IPS-18a (cell line): ENCODE data around the gene USP25.

ENCODE experiments used
- H3K27ac ChIP-seq: one replicate; pipeline ENCODE4 v1.5.1; 2013; ENCODE audit warnings: low read length
- H3K27me3 ChIP-seq: one replicate; pipeline ENCODE4 v1.6.1; 2013; ENCODE audit warnings: mild to moderate bottlenecking, low read length; ENCODE audit not compliant: control insufficient read depth, insufficient read depth
- H3K36me3 ChIP-seq: one replicate; pipeline ENCODE4 v1.6.1; 2013; ENCODE audit warnings: low read depth, low read length; ENCODE audit not compliant: control insufficient read depth
- H3K4me1 ChIP-seq: one replicate; pipeline ENCODE4 v1.6.1; 2013; ENCODE audit warnings: low read depth, low read length; ENCODE audit not compliant: control insufficient read depth
- H3K4me3 ChIP-seq: one replicate; pipeline ENCODE4 v1.5.1; 2013; ENCODE audit warnings: low read length
- H3K9ac ChIP-seq: one replicate; pipeline ENCODE4 v1.6.1; 2013; ENCODE audit warnings: mild to moderate bottlenecking, low read length, moderate library complexity
- H3K9me3 ChIP-seq: one replicate; pipeline ENCODE4 v1.6.1; 2013; ENCODE audit warnings: low read depth, low read length; ENCODE audit not compliant: control insufficient read depth

Gene USP25

GRCh38 chr21:15751037-15751436, 21.3 kb downstream of the USP25 start:
- no peaks in the 10 kb centered on the region for H3K36me3 ChIP-seq
- no peak overlapping the region for H3K9ac ChIP-seq
- H3K4me1 ChIP-seq = peaks cover 41% of the 10 kb centered on the region
- H3K9me3 ChIP-seq = no peaks in the 10 kb centered on the region
- H3K27ac ChIP-seq = no peak overlapping the region
- H3K27me3 ChIP-seq = no peaks in the 10 kb centered on the region
- H3K4me3 ChIP-seq = no peak overlapping the region

DNA sequence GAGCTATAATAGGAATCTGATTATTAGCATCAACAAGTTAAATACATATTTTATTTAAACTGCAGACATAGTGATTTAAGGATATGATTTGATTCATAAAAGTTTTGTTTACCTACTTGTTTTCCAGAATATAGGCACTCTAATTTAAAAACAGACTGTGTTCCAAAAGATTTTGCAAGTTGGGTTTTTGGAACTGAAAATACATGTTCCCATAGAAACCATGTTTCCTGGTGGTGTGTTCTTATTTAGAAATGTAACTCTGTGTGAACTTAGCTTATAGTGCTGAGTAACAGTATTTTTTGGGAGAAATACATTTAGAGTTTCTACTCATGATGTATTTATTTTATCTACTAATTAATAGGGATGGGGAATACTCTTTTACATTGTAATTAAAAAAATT, 21.8 kb downstream of the USP25 start:
- no peaks in the 10 kb centered on the region for H3K9me3 ChIP-seq
- no peaks in the 10 kb centered on the region for H3K27me3 ChIP-seq
- H3K36me3 ChIP-seq = no peaks in the 10 kb centered on the region
- peaks cover 45% of the 10 kb centered on the region for H3K4me1 ChIP-seq
- H3K27ac ChIP-seq = no peak overlapping the region
- H3K9ac ChIP-seq = no peak overlapping the region
- H3K4me3 ChIP-seq = no peak overlapping the region

DNA sequence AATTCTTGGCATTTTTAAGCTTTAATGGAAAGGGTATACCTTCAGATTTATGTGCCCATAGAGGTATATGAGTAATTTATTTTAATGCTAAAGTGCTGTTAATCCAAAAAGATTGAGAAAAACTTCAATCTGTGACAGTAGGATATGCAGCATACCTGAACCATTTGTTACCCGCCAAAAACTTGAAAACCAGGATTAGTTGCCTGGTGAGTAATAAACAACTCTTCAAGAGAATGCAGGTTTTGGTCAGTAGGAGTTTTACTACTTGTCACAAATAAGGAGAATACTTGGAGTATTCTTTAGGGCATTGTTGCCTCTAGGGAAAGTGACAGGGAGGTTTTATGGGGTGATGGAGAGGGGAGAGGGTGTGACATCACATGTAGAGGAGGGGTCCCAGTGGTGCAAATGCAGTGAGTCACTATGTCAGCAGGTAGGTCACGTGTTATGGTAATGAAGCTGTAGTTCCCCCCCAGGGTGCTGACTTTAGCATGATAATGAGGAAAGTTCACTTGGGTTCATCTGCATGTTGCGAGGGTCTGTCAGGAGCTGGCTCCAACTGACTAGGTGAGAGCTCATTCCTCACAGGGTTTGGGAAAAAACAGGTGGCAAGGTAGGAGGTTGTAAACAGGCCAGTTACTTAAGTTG, 23.1 kb downstream of the USP25 start:
- Histone ChIP-seq H3K9ac (no peak overlapping the region), H3K27me3 (no peaks in the 10 kb centered on the region), H3K27ac (peak overlapping the region; percentile 3), H3K4me3 (peak overlapping the region; percentile 41), H3K9me3 (no peaks in the 10 kb centered on the region), H3K4me1 (peaks cover 48% of the 10 kb centered on the region), H3K36me3 (no peaks in the 10 kb centered on the region)

DNA sequence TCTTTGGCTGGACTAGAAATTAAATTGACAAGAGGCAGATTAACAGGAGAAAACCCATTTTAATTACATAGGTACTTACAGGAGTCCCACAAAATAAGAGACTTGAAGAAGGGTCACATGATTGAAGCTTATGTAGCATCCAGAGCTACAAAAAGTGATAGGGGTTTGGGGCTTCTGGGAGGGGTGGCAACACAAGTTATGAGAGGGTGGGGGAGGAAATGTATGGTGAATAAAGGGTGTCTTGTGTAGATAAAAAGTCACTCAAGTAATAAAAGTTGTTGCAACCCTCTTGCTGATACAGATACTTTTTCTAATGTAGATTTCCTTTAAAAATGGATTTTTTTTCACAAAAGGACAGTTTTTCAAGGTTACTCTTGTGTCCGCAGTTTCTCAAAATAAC, 24.0 kb downstream of the USP25 start:
- Histone ChIP-seq H3K4me1 (peaks cover 48% of the 10 kb centered on the region), H3K27me3 (no peaks in the 10 kb centered on the region), H3K9me3 (no peaks in the 10 kb centered on the region), H3K27ac (no peak overlapping the region), H3K9ac (no peak overlapping the region), H3K36me3 (no peaks in the 10 kb centered on the region), H3K4me3 (peak overlapping the region; percentile 41)

DNA sequence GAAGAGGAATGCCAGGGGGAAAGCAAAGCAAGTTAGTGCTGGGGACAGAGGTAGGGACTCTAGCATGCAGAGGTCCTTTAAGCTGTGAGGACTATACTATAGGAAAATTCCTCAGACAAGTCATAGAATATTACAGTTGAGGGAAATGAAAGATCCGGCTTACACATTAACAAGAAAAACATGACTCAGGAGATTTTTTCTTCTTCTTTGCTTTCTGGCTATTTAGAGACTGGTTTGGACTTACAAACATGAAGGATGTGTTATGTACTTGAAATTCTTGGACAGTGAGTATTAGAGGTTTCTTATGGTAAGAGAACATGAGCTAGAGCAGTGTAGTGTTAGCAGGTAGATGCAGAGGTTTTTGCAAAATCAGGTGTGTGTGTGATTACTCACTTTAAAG, 24.9 kb downstream of the USP25 start:
- H3K27me3 ChIP-seq = no peaks in the 10 kb centered on the region
- H3K4me1 ChIP-seq = peaks cover 50% of the 10 kb centered on the region
- H3K4me3 ChIP-seq = no peak overlapping the region
- H3K27ac ChIP-seq = no peak overlapping the region
- no peaks in the 10 kb centered on the region for H3K9me3 ChIP-seq
- no peaks in the 10 kb centered on the region for H3K36me3 ChIP-seq
- no peak overlapping the region for H3K9ac ChIP-seq

GRCh38 chr21:15755125-15755524, 25.3 kb downstream of the USP25 start:
- H3K36me3 ChIP-seq = no peaks in the 10 kb centered on the region
- no peaks in the 10 kb centered on the region for H3K9me3 ChIP-seq
- H3K27me3 ChIP-seq = no peaks in the 10 kb centered on the region
- H3K9ac ChIP-seq = no peak overlapping the region
- H3K4me3 ChIP-seq = no peak overlapping the region
- H3K27ac ChIP-seq = no peak overlapping the region
- H3K4me1 ChIP-seq = peaks cover 55% of the 10 kb centered on the region

GRCh38 chr21:15759469-15759868, 29.7 kb downstream of the USP25 start:
- Histone ChIP-seq H3K27ac (no peak overlapping the region), H3K9ac (no peak overlapping the region), H3K4me3 (no peak overlapping the region), H3K9me3 (no peaks in the 10 kb centered on the region), H3K36me3 (no peaks in the 10 kb centered on the region), H3K4me1 (peaks cover 52% of the 10 kb centered on the region), H3K27me3 (no peaks in the 10 kb centered on the region)

GRCh38 chr21:15761507-15762100, 31.8 kb downstream of the USP25 start:
- no peak overlapping the region for H3K27ac ChIP-seq
- peaks cover 4% of the 10 kb centered on the region for H3K36me3 ChIP-seq
- peaks cover 32% of the 10 kb centered on the region for H3K4me1 ChIP-seq
- H3K9ac ChIP-seq = no peak overlapping the region
- no peak overlapping the region for H3K4me3 ChIP-seq
- no peaks in the 10 kb centered on the region for H3K27me3 ChIP-seq
- H3K9me3 ChIP-seq = no peaks in the 10 kb centered on the region

DNA sequence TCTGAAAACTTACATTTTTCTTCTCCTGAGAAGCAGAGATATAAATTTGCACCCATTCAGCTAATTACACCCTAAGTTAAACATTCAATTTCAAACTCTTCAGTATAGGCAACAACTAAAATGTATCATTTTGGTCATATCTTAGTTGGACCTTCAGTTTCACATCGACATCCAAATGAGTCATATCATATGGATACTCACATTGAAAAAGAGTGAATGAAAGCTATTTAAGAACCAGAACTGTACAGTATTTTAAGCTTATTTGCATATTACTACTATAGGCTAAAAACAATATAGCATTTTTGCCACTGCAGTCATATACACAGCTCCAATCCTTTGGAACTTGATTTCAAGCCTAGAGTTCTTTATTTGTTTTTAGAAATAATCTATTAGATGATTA, 33.6 kb downstream of the USP25 start:
- H3K27me3 ChIP-seq = no peaks in the 10 kb centered on the region
- H3K4me3 ChIP-seq = no peak overlapping the region
- H3K9me3 ChIP-seq = no peaks in the 10 kb centered on the region
- H3K27ac ChIP-seq = no peak overlapping the region
- H3K4me1 ChIP-seq = peaks cover 36% of the 10 kb centered on the region
- no peak overlapping the region for H3K9ac ChIP-seq
- H3K36me3 ChIP-seq = peaks cover 4% of the 10 kb centered on the region

DNA sequence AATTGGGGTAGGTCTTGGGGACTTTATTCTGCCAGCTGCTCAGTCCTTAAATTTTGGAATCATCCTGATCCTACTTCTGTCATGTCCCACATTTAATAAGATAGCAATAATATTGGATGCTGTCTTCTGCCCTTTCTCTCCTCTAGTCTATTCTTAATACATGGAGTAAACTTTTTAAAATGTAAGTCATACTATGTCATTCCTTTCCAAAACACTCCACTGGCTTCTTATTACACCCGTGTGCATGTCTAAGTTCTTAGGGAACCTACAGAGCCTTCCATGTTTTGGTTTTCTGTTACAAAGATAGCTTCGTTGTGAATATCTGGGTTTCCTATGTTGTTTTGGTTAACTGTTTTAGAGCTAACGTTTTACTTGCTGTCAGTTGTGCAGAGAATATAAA, 35.1 kb downstream of the USP25 start:
- Histone ChIP-seq H3K27me3 (no peaks in the 10 kb centered on the region), H3K36me3 (peaks cover 4% of the 10 kb centered on the region), H3K9ac (no peak overlapping the region), H3K27ac (no peak overlapping the region), H3K4me1 (peaks cover 30% of the 10 kb centered on the region), H3K9me3 (no peaks in the 10 kb centered on the region), H3K4me3 (no peak overlapping the region)

- no peak overlapping the region for H3K4me3 ChIP-seq
- H3K36me3 ChIP-seq = peaks cover 4% of the 10 kb centered on the region
- H3K9ac ChIP-seq = no peak overlapping the region
Measured at GRCh38 chr21:15766952-15767603, 37.3 kb downstream of the USP25 start.

More at GRCh38 chr21:15766952-15767603, 37.3 kb downstream of the USP25 start:
- Histone ChIP-seq H3K27ac (no peak overlapping the region), H3K27me3 (no peaks in the 10 kb centered on the region), H3K9me3 (no peaks in the 10 kb centered on the region), H3K4me1 (peaks cover 13% of the 10 kb centered on the region)
